VCaP (cell line): ENCODE results near the gene RNF208.
A peak's percentile ranks its signal among the peaks of the same experiment; 100 is the strongest.

Source experiments
- H3K27ac ChIP-seq: fragments of 450-650 bp; 2 replicates; pipeline ENCODE4 v1.5.1; 2017
- CTCF ChIP-seq: fragments of 450-650 bp; conservative IDR thresholded peaks from 2 replicates; pipeline ENCODE4 v1.5.1; 2017; ENCODE audit warnings: mild to moderate bottlenecking, moderate library complexity

The RNF208 gene

GRCh38 chr9:137195525-137196220 is 26.4 kb downstream of the RNF208 start:
- no peak for TF ChIP-seq CTCF
- peak overlapping the region; percentile 97 for H3K27ac ChIP-seq

- peak overlapping the region; percentile 97 for H3K27ac ChIP-seq
- TF ChIP-seq CTCF = no peak
Observed at GRCh38 chr9:137194909-137195308, 27.1 kb downstream of the RNF208 start.

GRCh38 chr9:137194388-137194787 is 27.7 kb downstream of the RNF208 start:
- H3K27ac ChIP-seq = peak overlapping the region; percentile 97
- TF ChIP-seq CTCF = no peak

GRCh38 chr9:137193771-137194170 is 28.3 kb downstream of the RNF208 start:
- H3K27ac ChIP-seq = peak overlapping the region; percentile 97
- no peak for TF ChIP-seq CTCF

GRCh38 chr9:137192859-137193258 is 29.2 kb downstream of the RNF208 start:
- TF ChIP-seq CTCF = no peak
- peak overlapping the region; percentile 97; the same call in 1 of the 2 replicates for H3K27ac ChIP-seq

- TF ChIP-seq CTCF = no peak
- H3K27ac ChIP-seq = peak overlapping the region; percentile 97
Observed at GRCh38 chr9:137192448-137192780, 29.6 kb downstream of the RNF208 start.

GRCh38 chr9:137191691-137192447 is 30.2 kb downstream of the RNF208 start:
- no peak for TF ChIP-seq CTCF
- H3K27ac ChIP-seq = peak overlapping the region; percentile 97
